NB4 (cell line): ENCODE measurements around the gene ULK1.

Experiments
- DNase-seq: peaks from one replicate; pipeline ENCODE4 v3.0.0; 2010; ENCODE audit warnings: low read depth
- H3K4me3 ChIP-seq: one replicate; pipeline ENCODE4 v1.5.1; 2011; ENCODE audit warnings: mild to moderate bottlenecking, low read depth, low read length, moderate library complexity
- CTCF ChIP-seq: IDR thresholded peaks from one replicate; pipeline ENCODE4 v1.5.1; 2012; ENCODE audit warnings: low read depth, low read length
- MAX ChIP-seq: IDR thresholded peaks from 2 replicates; pipeline ENCODE4 v1.6.1; 2011; ENCODE audit warnings: low read depth, low read length
- MYC ChIP-seq: IDR thresholded peaks from 2 replicates; pipeline ENCODE4 v1.6.1; 2011; ENCODE audit warnings: low read depth, low read length
- POLR2A ChIP-seq: IDR thresholded peaks from 2 replicates; pipeline ENCODE4 v1.6.1; 2011; ENCODE audit warnings: mild to moderate bottlenecking; ENCODE audit not compliant: insufficient read length; ENCODE audit errors: extremely low read depth

Gene ULK1

GRCh38 chr12:131892711-131893604, 1.5 kb upstream of the ULK1 start:
- no peak overlapping the region for H3K4me3 ChIP-seq
- TF ChIP-seq MYC: no peak
- no peak for DNase-seq

GRCh38 chr12:131893605-131894312, 663 bp upstream of the ULK1 start:
- no peak overlapping the region for H3K4me3 ChIP-seq
- TF ChIP-seq POLR2A: no peak
- no peak for TF ChIP-seq MYC
- TF ChIP-seq MAX: no peak

GRCh38 chr12:131894981-131895639, 688 bp downstream of the ULK1 start:
- peak overlapping the region; percentile 38 for H3K4me3 ChIP-seq
- TF ChIP-seq MAX (no peak), MYC (no peak), CTCF (no peak), POLR2A (no peak)
- DNase-seq: peak; percentile 49

More at GRCh38 chr12:131893605-131894312, 663 bp upstream of the ULK1 start:
- no peak for DNase-seq

- H3K4me3 ChIP-seq: peak overlapping the region; percentile 33
- TF ChIP-seq CTCF: no peak
- no peak for TF ChIP-seq MYC
Measured at GRCh38 chr12:131895640-131896079, 1.2 kb downstream of the ULK1 start.

GRCh38 chr12:131896080-131896810, 1.8 kb downstream of the ULK1 start:
- H3K4me3 ChIP-seq: peak overlapping the region; percentile 43
- TF ChIP-seq MAX (peak; percentile 65; the same call in 1 of the 2 replicates), POLR2A (no peak), CTCF (no peak), MYC (no peak)
- DNase-seq: peak; percentile 87

More at GRCh38 chr12:131895640-131896079, 1.2 kb downstream of the ULK1 start:
- DNase-seq: no peak

- H3K4me3 ChIP-seq: no peak overlapping the region
- DNase-seq: no peak
Measured at GRCh38 chr12:131896811-131897270, 2.4 kb downstream of the ULK1 start.

More at GRCh38 chr12:131896811-131897270, 2.4 kb downstream of the ULK1 start:
- TF ChIP-seq MAX: no peak
- no peak for TF ChIP-seq POLR2A
- TF ChIP-seq MYC: no peak
- TF ChIP-seq CTCF: no peak
